OCI-LY7 (cell line): ENCODE data around the gene NFYC.

ENCODE experiments used
- CTCF ChIP-seq: fragments of 200-600 bp; sonication (generic); conservative IDR thresholded peaks from 2 replicates; pipeline ENCODE4 v1.5.1; 2014; ENCODE audit warnings: mild to moderate bottlenecking, antibody characterized with exemption, low read length, moderate library complexity, mixed read lengths
- EZH2phosphoT487 ChIP-seq: fragments of 200-600 bp; sonication (generic); IDR thresholded peaks from 2 replicates; pipeline ENCODE4 v1.6.1; 2018; ENCODE audit warnings: low read depth, borderline replicate concordance, mild to moderate bottlenecking, mixed run types, antibody characterized with exemption, low read length, moderate library complexity, mixed read lengths

DNA sequence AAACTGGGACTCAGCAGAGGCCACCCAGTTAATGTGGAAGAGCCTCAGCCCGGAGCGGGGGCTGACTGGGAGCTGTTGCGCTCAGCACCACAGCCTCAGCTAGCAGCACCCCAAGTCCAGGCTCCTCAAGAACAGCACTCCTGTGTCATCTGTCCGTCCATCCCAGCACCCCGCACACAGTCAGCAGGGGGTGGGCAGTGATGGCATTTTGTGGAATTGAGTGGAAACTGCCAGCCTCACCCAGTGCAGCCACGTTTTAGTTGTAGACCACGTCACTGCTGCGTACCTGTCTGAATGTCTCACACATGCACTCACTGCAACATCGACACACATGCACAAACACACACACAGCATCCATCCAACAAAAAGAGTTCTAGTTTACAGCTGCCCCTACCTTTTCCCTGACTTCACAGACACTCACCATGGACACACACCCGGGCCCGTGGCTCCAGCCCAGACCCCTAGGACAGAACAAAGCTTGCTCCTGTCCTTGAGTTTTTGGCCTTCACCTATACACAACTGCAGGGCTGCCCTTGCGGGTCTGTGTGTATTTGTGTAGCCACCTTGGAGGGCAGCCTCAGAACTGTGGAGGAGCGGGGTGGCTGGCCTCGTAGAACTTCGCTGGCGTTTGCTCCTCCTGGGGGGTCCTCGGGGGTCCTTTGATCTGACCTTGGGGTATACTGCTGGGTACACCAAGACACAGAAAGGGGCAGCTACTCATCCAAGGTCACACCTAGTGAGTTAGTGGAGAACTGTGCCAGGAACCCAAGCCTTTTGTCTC, 97.2 kb downstream of the NFYC start:
- no peak for TF ChIP-seq CTCF
- no peak for TF ChIP-seq EZH2phosphoT487
